ENCODE measurements around the gene ANKS3. TPM values are rescaled to one million over a fixed set of nuclear protein-coding genes. Genes with fewer than 3 reads are reported as not detected.

ANKS3 gene
- total RNA-seq, 4 donors from 2014 or later = 2.4 to 51.7 (median 33.1) TPM

GRCh38 chr16:4703906-4704305, 30.2 kb downstream of the ANKS3 start:
- no peak for TF ChIP-seq POLR2A (IDR thresholded peaks at IDR 0.05)
- TF ChIP-seq, protein P1, sequence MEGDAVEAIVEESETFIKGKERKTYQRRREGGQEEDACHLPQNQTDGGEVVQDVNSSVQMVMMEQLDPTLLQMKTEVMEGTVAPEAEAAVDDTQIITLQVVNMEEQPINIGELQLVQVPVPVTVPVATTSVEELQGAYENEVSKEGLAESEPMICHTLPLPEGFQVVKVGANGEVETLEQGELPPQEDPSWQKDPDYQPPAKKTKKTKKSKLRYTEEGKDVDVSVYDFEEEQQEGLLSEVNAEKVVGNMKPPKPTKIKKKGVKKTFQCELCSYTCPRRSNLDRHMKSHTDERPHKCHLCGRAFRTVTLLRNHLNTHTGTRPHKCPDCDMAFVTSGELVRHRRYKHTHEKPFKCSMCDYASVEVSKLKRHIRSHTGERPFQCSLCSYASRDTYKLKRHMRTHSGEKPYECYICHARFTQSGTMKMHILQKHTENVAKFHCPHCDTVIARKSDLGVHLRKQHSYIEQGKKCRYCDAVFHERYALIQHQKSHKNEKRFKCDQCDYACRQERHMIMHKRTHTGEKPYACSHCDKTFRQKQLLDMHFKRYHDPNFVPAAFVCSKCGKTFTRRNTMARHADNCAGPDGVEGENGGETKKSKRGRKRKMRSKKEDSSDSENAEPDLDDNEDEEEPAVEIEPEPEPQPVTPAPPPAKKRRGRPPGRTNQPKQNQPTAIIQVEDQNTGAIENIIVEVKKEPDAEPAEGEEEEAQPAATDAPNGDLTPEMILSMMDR (IDR thresholded peaks at IDR 0.05) = no peak
- Histone ChIP-seq H3K4me1 (no peaks in the 10 kb centered on the region), H3K27ac (no peak overlapping the region), H3K36me3 (no peaks in the 10 kb centered on the region), H3K27me3 (no peaks in the 10 kb centered on the region), H3K4me3 (no peak overlapping the region), H3K9me3 (no peaks in the 10 kb centered on the region)
- intact Hi-C loops (cut with DNase I; ENCODE audit: low total_unique reads) = no loop called here
- DNase-seq = no peak

DNA sequence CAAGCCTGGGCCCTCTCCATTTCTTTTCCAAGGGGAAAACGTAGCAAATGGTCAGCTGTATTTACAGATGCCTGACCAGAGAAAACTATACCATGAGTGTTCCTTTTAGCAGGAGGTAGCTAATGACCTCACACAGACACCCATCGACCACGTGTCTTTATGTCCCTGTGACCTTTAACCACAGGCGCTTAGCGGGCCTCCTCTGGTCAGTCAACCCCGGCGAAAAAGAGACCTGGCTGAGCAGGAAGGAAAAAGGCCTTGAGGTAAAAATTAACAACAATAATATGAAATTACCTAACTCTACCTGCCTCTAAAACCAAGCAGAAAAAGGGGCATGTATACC, 31.6 kb downstream of the ANKS3 start:
- Histone ChIP-seq H3K36me3 (no peaks in the 10 kb centered on the region), H3K4me3 (no peak overlapping the region), H3K9me3 (no peaks in the 10 kb centered on the region), H3K4me1 (no peaks in the 10 kb centered on the region), H3K27ac (no peak overlapping the region), H3K27me3 (no peaks in the 10 kb centered on the region)
- no peak for DNase-seq
- intact Hi-C loops (cut with DNase I; ENCODE audit: low total_unique reads) = no loop called here
- TF ChIP-seq, protein P1 (IDR thresholded peaks at IDR 0.05) = no peak
- no peak for TF ChIP-seq POLR2A (IDR thresholded peaks at IDR 0.05)

DNA sequence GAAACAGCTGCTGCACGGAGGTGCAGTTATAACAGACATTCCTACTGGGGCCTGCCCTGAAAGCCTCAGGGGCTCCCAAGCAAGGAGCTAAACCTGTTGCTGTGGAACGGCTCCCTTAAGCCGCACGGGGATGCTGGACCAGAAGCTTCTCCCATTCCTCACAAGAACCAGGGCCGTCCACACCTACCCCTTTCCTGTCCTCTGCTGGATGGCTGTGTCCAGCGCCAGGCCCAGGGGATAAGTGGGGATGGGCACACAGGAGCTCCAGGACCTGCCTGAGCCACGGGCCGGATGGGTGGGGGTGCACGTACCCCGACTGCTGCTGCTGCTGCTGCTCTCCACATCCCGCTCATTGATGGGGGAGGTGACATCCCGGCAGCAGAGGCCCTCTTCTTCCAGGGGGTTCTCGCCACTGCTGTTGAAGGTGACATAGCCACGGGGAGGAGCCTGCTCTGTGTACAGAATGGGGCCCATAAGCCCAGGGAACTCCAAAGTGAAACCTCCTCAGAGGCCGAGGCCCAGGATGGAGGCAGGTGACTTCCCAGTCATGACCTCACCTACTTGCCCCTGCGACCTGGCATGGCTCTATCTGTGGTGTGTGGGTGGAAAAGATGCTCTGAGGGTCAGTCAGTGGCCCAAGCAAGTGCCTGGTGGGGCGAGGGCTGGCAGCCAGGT, 32.1 kb downstream of the ANKS3 start:
- no peak overlapping the region for H3K4me3 ChIP-seq
- DNase-seq = no peak
- TF ChIP-seq, protein P1 (IDR thresholded peaks at IDR 0.05) = no peak
- TF ChIP-seq POLR2A (IDR thresholded peaks at IDR 0.05) = no peak
- H3K27ac ChIP-seq = no peak overlapping the region
- intact Hi-C loops (cut with DNase I; ENCODE audit: low total_unique reads) = no loop called here
- no peaks in the 10 kb centered on the region for H3K9me3 ChIP-seq
- H3K36me3 ChIP-seq = no peaks in the 10 kb centered on the region
- H3K4me1 ChIP-seq = no peaks in the 10 kb centered on the region
- no peaks in the 10 kb centered on the region for H3K27me3 ChIP-seq

GRCh38 chr16:4700997-4701743, 32.9 kb downstream of the ANKS3 start:
- Histone ChIP-seq H3K36me3 (no peaks in the 10 kb centered on the region), H3K27me3 (no peaks in the 10 kb centered on the region), H3K27ac (no peak overlapping the region), H3K9me3 (no peaks in the 10 kb centered on the region), H3K4me1 (peaks cover 0 to 3% of the 10 kb centered on the region in 2 donors), H3K4me3 (no peak overlapping the region)
- no peak for DNase-seq
- intact Hi-C loops (cut with DNase I; ENCODE audit: low total_unique reads) = no loop called here
- TF ChIP-seq, protein P1 (IDR thresholded peaks at IDR 0.05) = no peak
- TF ChIP-seq POLR2A (IDR thresholded peaks at IDR 0.05) = no peak

GRCh38 chr16:4700380-4700996, 33.6 kb downstream of the ANKS3 start:
- DNase-seq = no peak
- Histone ChIP-seq H3K4me1 (peaks cover 4 to 6% of the 10 kb centered on the region in 2 donors), H3K9me3 (no peaks in the 10 kb centered on the region), H3K27me3 (no peaks in the 10 kb centered on the region), H3K27ac (no peak overlapping the region), H3K4me3 (no peak overlapping the region), H3K36me3 (no peaks in the 10 kb centered on the region)
- intact Hi-C loops (cut with DNase I; ENCODE audit: low total_unique reads) = no loop called here
- TF ChIP-seq, protein P1 (IDR thresholded peaks at IDR 0.05) = no peak
- no peak for TF ChIP-seq POLR2A (IDR thresholded peaks at IDR 0.05)
